BE2C (cell line): Measurements from ENCODE around the gene ALK.

Source experiments
- DNase-seq: peaks from one replicate; pipeline ENCODE4 v3.0.0-alpha.2; 2020
- H3K27me3 ChIP-seq: fragments of 250-450 bp; sonication (Bioruptor Pico); 2 replicates; pipeline ENCODE4 v1.5.1; 2020; ENCODE audit warnings: mild to moderate bottlenecking
- H3K36me3 ChIP-seq: fragments of 250-450 bp; sonication (Bioruptor Pico); 2 replicates; pipeline ENCODE4 v1.5.1; 2020; ENCODE audit warnings: mild to moderate bottlenecking
- H3K4me1 ChIP-seq: fragments of 250-450 bp; sonication (Bioruptor Pico); 2 replicates; pipeline ENCODE4 v1.5.1; 2020
- H3K4me3 ChIP-seq: 2 replicates; pipeline ENCODE4 v1.5.1; 2011; ENCODE audit warnings: low read depth, low read length
- H3K9me3 ChIP-seq: fragments of 250-450 bp; sonication (Bioruptor Pico); 2 replicates; pipeline ENCODE4 v1.5.1; 2020
- TF ChIP-seq, protein P1 (sequence below): IDR thresholded peaks from 2 replicates; pipeline ENCODE4 v1.5.1; 2012; ENCODE audit warnings: mild to moderate bottlenecking, low read depth, low read length

ALK gene

DNA sequence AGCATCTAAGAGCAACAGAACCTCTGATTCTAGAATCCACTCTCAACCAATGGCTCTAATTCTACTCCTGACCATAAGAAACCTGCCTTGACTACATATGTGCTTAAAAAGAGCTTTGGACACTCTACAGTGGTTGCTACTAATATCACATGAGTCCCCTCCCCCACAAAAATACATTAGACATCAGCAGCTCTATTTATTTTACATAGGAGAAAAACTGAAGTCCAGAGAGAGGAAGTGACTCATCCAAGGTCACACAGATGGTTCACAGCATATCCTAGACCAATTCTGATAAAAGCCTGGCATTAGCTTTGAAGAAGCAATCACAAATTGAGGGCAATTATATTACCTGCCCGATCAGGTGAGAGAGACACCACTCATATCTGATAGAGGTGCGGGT is 49.8 kb downstream of the ALK start:
- H3K36me3 ChIP-seq, result no peaks in the 10 kb centered on the region
- no peak for DNase-seq
- TF ChIP-seq, protein P1, sequence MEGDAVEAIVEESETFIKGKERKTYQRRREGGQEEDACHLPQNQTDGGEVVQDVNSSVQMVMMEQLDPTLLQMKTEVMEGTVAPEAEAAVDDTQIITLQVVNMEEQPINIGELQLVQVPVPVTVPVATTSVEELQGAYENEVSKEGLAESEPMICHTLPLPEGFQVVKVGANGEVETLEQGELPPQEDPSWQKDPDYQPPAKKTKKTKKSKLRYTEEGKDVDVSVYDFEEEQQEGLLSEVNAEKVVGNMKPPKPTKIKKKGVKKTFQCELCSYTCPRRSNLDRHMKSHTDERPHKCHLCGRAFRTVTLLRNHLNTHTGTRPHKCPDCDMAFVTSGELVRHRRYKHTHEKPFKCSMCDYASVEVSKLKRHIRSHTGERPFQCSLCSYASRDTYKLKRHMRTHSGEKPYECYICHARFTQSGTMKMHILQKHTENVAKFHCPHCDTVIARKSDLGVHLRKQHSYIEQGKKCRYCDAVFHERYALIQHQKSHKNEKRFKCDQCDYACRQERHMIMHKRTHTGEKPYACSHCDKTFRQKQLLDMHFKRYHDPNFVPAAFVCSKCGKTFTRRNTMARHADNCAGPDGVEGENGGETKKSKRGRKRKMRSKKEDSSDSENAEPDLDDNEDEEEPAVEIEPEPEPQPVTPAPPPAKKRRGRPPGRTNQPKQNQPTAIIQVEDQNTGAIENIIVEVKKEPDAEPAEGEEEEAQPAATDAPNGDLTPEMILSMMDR, result no peak
- no peaks in the 10 kb centered on the region for H3K4me1 ChIP-seq
- H3K4me3 ChIP-seq, result no peak overlapping the region
- no peaks in the 10 kb centered on the region for H3K9me3 ChIP-seq
- H3K27me3 ChIP-seq, result no peaks in the 10 kb centered on the region

- Histone ChIP-seq H3K4me3 (no peak overlapping the region), H3K36me3 (no peaks in the 10 kb centered on the region), H3K4me1 (no peaks in the 10 kb centered on the region), H3K9me3 (no peaks in the 10 kb centered on the region), H3K27me3 (no peaks in the 10 kb centered on the region)
- DNase-seq, result no peak
- TF ChIP-seq, protein P1, result no peak
Measured at GRCh38 chr2:29865512-29865911, 55.9 kb downstream of the ALK start.

DNA sequence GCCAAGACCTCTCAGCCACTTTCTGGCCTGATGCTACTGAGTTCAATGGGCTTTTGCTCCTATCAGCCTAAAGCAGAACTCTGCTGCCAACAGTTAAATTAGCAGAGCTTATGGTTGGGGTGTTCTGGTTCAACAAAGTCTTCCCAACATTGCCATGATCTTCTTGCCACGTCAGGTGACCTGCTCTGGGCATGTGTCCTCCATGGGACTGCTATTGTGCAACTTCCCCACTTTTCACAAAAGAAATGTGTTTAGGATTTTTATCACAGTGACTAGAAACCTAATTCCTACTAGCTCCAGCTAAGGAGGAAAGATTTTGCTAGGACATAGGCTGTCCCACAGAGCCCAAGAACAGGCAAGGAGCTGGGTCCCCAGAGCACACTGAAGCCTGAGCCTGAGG is 56.4 kb downstream of the ALK start:
- TF ChIP-seq, protein P1, result no peak
- no peaks in the 10 kb centered on the region for H3K27me3 ChIP-seq
- no peaks in the 10 kb centered on the region for H3K36me3 ChIP-seq
- H3K9me3 ChIP-seq, result no peaks in the 10 kb centered on the region
- H3K4me3 ChIP-seq, result no peak overlapping the region
- no peaks in the 10 kb centered on the region for H3K4me1 ChIP-seq
- DNase-seq, result no peak

DNA sequence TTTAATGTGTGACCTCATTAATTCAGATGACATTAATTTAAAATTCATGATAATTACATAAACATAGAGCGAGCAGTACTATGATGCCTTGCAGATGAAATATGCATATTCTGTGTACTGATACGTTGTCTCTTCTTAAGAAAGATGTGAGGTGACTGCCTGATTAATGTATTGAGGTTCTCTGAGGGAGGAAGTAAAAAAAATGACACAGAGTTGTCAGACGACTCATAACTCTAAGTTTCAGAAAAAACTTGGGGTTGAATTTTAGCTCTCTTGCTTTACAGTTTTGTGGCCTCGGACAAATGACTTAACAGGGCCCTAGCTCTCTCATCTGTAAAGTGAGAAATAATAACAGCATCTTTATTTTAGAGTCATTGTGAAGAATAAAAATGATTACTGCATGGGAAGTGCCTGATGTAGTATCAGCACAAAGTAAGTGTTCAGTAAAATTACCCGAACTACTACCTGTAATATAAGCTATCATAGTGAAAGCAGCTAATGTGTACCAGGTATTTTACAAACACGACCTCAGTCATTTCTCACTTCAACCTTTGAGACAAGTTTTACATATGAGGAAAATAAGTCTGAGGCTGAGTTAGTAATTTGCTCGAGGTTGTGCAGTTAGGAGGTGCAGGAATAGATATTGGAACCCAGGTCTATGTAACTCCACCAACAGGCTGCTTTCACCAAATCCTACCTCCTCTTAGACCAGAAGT is 65.3 kb downstream of the ALK start:
- TF ChIP-seq, protein P1, result no peak
- Histone ChIP-seq H3K9me3 (no peaks in the 10 kb centered on the region; the same call in 1 of the 2 replicates), H3K4me1 (no peaks in the 10 kb centered on the region), H3K4me3 (no peak overlapping the region), H3K27me3 (no peaks in the 10 kb centered on the region), H3K36me3 (no peaks in the 10 kb centered on the region)
- DNase-seq, result no peak

- Histone ChIP-seq H3K36me3 (no peaks in the 10 kb centered on the region), H3K27me3 (no peaks in the 10 kb centered on the region), H3K4me3 (no peak overlapping the region), H3K9me3 (no peaks in the 10 kb centered on the region; the same call in 1 of the 2 replicates), H3K4me1 (no peaks in the 10 kb centered on the region)
- no peak for DNase-seq
- TF ChIP-seq, protein P1, result no peak
Measured at GRCh38 chr2:29850794-29851193, 70.6 kb downstream of the ALK start.

DNA sequence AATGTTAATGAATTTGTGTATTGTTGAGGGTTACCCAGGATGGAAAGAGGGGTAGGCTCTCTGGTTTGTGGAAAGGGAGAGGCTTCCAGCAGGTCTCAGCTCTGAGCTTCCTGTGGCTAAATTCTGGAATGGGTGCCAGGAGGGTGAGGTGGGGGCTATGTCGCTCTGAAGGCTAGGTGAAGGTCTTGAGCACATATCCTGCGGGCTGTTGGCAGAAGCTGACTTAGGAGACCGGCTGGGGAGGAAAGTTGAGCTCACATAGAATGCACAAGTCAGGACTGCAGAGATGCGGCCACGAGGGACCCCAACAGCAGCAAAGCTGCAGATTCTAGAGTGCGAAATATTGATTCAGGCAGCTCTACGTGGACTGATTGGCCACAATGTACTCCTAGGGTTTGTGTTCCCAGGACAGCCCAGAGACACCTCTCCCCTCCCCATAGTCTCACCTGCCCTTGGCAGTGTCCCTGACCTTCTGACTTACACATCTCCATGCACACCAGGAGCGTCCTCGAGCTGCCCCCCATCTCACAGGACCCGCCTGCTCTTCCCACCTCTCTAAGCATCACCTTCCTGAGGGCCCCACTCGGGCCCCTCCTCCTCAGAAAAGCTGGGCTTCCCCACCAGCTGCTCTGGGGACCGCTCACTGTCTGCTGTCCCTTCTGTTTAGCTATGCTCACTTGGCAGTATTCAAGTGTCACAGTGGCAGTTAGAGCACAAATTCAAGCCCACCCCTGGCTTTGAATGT is 72.6 kb downstream of the ALK start:
- TF ChIP-seq, protein P1, result no peak

More for the DNA sequence above, 72.6 kb downstream of the ALK start:
- Histone ChIP-seq H3K4me1 (no peaks in the 10 kb centered on the region), H3K27me3 (no peaks in the 10 kb centered on the region), H3K9me3 (no peaks in the 10 kb centered on the region; the same call in 1 of the 2 replicates), H3K36me3 (no peaks in the 10 kb centered on the region), H3K4me3 (no peak overlapping the region)
- no peak for DNase-seq
